GM12874 (cell line): ENCODE data around the gene ZNF362.

Source experiments
- TF ChIP-seq, protein P1 (sequence below): IDR thresholded peaks from 2 replicates; pipeline ENCODE4 v1.5.1; 2011; ENCODE audit warnings: low read depth, mild to moderate bottlenecking, control low read depth, low read length, moderate library complexity; ENCODE audit not compliant: insufficient read depth

Gene ZNF362

GRCh38 chr1:33317354-33317753, 61.1 kb downstream of the ZNF362 start:
- TF ChIP-seq, protein P1, sequence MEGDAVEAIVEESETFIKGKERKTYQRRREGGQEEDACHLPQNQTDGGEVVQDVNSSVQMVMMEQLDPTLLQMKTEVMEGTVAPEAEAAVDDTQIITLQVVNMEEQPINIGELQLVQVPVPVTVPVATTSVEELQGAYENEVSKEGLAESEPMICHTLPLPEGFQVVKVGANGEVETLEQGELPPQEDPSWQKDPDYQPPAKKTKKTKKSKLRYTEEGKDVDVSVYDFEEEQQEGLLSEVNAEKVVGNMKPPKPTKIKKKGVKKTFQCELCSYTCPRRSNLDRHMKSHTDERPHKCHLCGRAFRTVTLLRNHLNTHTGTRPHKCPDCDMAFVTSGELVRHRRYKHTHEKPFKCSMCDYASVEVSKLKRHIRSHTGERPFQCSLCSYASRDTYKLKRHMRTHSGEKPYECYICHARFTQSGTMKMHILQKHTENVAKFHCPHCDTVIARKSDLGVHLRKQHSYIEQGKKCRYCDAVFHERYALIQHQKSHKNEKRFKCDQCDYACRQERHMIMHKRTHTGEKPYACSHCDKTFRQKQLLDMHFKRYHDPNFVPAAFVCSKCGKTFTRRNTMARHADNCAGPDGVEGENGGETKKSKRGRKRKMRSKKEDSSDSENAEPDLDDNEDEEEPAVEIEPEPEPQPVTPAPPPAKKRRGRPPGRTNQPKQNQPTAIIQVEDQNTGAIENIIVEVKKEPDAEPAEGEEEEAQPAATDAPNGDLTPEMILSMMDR: no peak

GRCh38 chr1:33317946-33318345, 61.7 kb downstream of the ZNF362 start:
- TF ChIP-seq, protein P1: no peak

DNA sequence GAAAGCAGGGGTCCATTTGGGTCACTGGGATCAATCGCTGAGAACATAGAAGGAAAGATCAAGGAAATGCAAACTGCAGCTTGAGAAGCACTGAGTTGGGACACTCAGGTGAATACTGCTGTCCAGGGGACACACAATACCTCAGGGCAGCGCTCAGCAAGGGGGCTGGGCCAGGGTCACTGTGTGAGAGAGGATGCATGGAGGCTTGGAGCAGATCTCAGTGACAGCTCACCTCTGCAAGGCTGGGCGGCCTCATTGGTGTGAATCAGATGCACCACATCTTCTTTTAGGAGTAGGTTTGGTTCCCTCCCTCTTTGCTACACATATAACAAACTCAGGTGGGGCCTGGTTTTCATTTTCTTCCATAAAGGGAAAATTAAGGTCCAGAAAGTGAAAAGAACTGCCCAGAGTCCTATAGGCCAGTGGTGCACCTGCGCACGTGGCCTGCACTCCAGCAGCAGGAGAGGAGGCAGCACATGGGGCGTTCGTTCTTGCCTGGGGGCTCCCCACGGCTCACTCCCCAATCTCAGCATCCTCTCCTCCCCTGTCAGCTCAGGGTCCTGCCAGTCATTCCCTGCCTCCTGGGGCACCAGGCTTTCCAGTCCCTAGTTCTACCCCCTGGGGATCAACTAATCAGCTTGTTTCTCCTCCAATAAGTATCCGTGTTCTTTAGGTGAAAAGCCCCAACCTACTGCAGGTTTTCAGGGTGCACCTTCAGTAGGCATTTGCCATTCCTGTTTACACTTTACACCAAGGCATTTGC, 63.1 kb downstream of the ZNF362 start:
- TF ChIP-seq, protein P1: no peak

- TF ChIP-seq, protein P1: no peak
Observed at GRCh38 chr1:33319949-33320618, 63.8 kb downstream of the ZNF362 start.

- TF ChIP-seq, protein P1: no peak
Observed at GRCh38 chr1:33320619-33321165, 64.4 kb downstream of the ZNF362 start, which contains the start of gene A3GALT2. TSS of gene A3GALT2 (minus strand) at chr1:33321098. CDS start at chr1:33321098, 0 bp downstream.

DNA sequence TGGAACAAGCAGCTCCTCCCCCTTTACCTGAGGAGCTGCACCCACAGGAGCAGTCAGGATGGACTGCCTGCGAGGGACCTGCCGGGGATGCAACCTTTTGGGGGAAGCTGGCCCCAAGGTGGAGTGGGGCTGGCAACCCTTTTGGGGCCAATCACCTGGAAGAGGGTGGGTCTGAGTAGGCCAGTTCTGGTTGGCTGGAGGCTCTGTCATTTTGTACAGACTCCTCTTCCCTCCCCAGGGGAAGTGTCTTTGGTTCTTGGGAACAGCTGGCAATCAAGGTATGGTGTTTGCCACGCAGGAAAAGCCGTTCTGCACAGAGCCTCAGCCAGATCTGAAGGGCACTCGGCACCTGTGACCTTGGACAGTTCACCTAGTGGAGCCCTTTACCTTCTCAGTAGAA, 64.9 kb downstream of the ZNF362 start:
- TF ChIP-seq, protein P1: no peak

- TF ChIP-seq, protein P1: no peak
Observed at GRCh38 chr1:33322109-33322508, 65.8 kb downstream of the ZNF362 start.
